Measurements from ENCODE around the gene RASD1. TPM values are rescaled to one million over a fixed set of nuclear protein-coding genes. Genes with fewer than 3 reads are reported as not detected.
A peak's percentile ranks its signal among the peaks of the same experiment; 100 is the strongest.

RASD1 gene
- total and polyA plus RNA-seq, 2 of the 4 experiments (the other 2 are of a cell fraction) = 0.54 to 1.8 TPM

GRCh38 chr17:17467720-17468119 lies 28.5 kb downstream of the RASD1 start:
- peaks cover 3% of the 10 kb centered on the region; the same call in 1 of the 2 replicates for H3K4me1 ChIP-seq (ENCODE audit: control insufficient read depth, insufficient read depth, low read length)
- no peak overlapping the region for H2BK15ac ChIP-seq (ENCODE audit: low read depth, low read length)
- H2AFZ ChIP-seq (replicated peaks; ENCODE audit: low read length, poor library complexity) = no peak overlapping the region
- in situ Hi-C loops (cut with MboI; ENCODE audit: low sequenced_read_pairs) (no loop called here), dilution Hi-C loops (cut with HindIII; ENCODE audit: low sequenced_read_pairs, unreplicated experiment) (no loop called here), intact Hi-C loops (cut with micrococcal nuclease) (no loop called here)
- no peak overlapping the region for H2BK5ac ChIP-seq (ENCODE audit: low read depth, low read length, poor library complexity, severe bottlenecking)
- POLR2A ChIA-PET (ENCODE audit: unreplicated experiment) = no interaction called here
- no peak overlapping the region for H3K27ac ChIP-seq (ENCODE audit: insufficient read depth, low read length)
- no peak overlapping the region for H3K14ac ChIP-seq (replicated peaks; ENCODE audit: low read depth, low read length)
- H3K9me3 ChIP-seq (ENCODE audit: control insufficient read depth, insufficient read depth, low read length) = no peaks in the 10 kb centered on the region
- H3K36me3 ChIP-seq (ENCODE audit: control insufficient read depth, insufficient read depth, low read length) = no peaks in the 10 kb centered on the region
- 67% methylated on average over 1 of the region's 5 CpGs; no CpG with 5 or more reads in 1 of the 2 experiments for WGBS, 2 experiments (ENCODE audit: extremely low coverage in 2 of 2, insufficient read length in 1 of 2)
- no peak overlapping the region for H3K23ac ChIP-seq (ENCODE audit: low read depth, low read length)
- peaks cover 52% of the 10 kb centered on the region for H3K27me3 ChIP-seq (ENCODE audit: control insufficient read depth, insufficient read depth, low read length)
- H3K18ac ChIP-seq (ENCODE audit: low read depth, low read length) = no peak overlapping the region
- DNase-seq (peak; percentile 8), ATAC-seq (ENCODE audit: low read depth) (no peak)
- no peaks in the 10 kb centered on the region for H3K79me1 ChIP-seq (ENCODE audit: low read depth in 1 of 2, low read length in 2 of 2)
- H4K91ac ChIP-seq (ENCODE audit: insufficient read depth, low read depth, low read length) = no peak overlapping the region
- H3K4me2 ChIP-seq (ENCODE audit: low read depth, low read length) = no peak overlapping the region
- H2AK9ac ChIP-seq (replicated peaks; ENCODE audit: low read depth, low read length, poor library complexity) = no peak overlapping the region
- TF ChIP-seq MAFK (IDR thresholded peaks at IDR 0.05; ENCODE audit: low read depth, low read length) (no peak), NFE2L2 (IDR thresholded peaks at IDR 0.05; ENCODE audit: low read depth, low read length) (no peak)
- no peak overlapping the region for H4K5ac ChIP-seq (ENCODE audit: low read depth, low read length)
- H4K20me1 ChIP-seq (ENCODE audit: insufficient read depth, low read length) = no peaks in the 10 kb centered on the region
- H3K4me3 ChIP-seq (ENCODE audit: insufficient read depth, low read depth, low read length) = no peak overlapping the region
- H2AK5ac ChIP-seq (ENCODE audit: low read depth, low read length) = no peak overlapping the region
- BruUV-seq (replicated peaks) = no TSS peak
- no peak overlapping the region for H2BK120ac ChIP-seq (ENCODE audit: low read depth, low read length)
- CTCF ChIA-PET = no interaction called here
- no peak overlapping the region for H3K9ac ChIP-seq (ENCODE audit: low read depth, low read length)
- no peak overlapping the region for H2BK20ac ChIP-seq (ENCODE audit: low read depth, low read length)
- H3K9me1 ChIP-seq (ENCODE audit: insufficient read depth, low read length) = no peaks in the 10 kb centered on the region
- H3K56ac ChIP-seq (ENCODE audit: extremely low read depth, insufficient read depth, low read length) = no peak overlapping the region
- H4K8ac ChIP-seq (ENCODE audit: low read depth in 2 of 2, low read length in 2 of 2) = no peak overlapping the region
- no peak overlapping the region for H3K4ac ChIP-seq (ENCODE audit: low read depth, low read length)
